HCT116 (cell line): ENCODE results near the gene CFAP161.

ENCODE experiments used
- EZH2phosphoT487 ChIP-seq: fragments of 200-600 bp; IDR thresholded peaks from 2 replicates; pipeline ENCODE4 v1.6.1; 2018; ENCODE audit warnings: antibody characterized with exemption, borderline replicate concordance
- JUND ChIP-seq: IDR thresholded peaks from 2 replicates; pipeline ENCODE4 v1.6.1; 2012
- POLR2AphosphoS5 ChIP-seq: IDR thresholded peaks from 2 replicates; pipeline ENCODE4 v1.6.1; 2011; ENCODE audit warnings: mild to moderate bottlenecking, low read depth, low read length, moderate library complexity
- SIN3A ChIP-seq: IDR thresholded peaks from 2 replicates; pipeline ENCODE4 v1.6.1; 2012; ENCODE audit warnings: low read depth
- TCF7L2 ChIP-seq: IDR thresholded peaks from 2 replicates; pipeline ENCODE4 v1.7.0; 2011; ENCODE audit warnings: borderline replicate concordance, inconsistent platforms; ENCODE audit not compliant: insufficient read depth, insufficient read length; ENCODE audit errors: extremely low read depth
- ZNF274 ChIP-seq: fragments of 200-500 bp; sonication (Bioruptor generic); IDR thresholded peaks from 2 replicates; pipeline ENCODE4 v1.6.1; 2014; ENCODE audit warnings: mild to moderate bottlenecking, low read depth, low read length, inconsistent platforms
- TF ChIP-seq, protein P1 (sequence below), 3 experiments: fragments of 200-600 bp in 1 of 3; sonication (generic) in 1 of 3; IDR thresholded peaks in 2 of 3; conservative IDR thresholded peaks in 1 of 3; 2 replicates each; pipeline ENCODE4 v1.5.1; 2012 to 2017; ENCODE audit warnings: low read depth in 2 of 3, low read length in 2 of 3, antibody characterized with exemption in 1 of 3, borderline replicate concordance in 1 of 3, control low read depth in 1 of 3, mild to moderate bottlenecking in 1 of 3, mixed read lengths in 1 of 3, mixed run types in 1 of 3, moderate library complexity in 1 of 3; ENCODE audit not compliant: insufficient read depth in 1 of 3

DNA sequence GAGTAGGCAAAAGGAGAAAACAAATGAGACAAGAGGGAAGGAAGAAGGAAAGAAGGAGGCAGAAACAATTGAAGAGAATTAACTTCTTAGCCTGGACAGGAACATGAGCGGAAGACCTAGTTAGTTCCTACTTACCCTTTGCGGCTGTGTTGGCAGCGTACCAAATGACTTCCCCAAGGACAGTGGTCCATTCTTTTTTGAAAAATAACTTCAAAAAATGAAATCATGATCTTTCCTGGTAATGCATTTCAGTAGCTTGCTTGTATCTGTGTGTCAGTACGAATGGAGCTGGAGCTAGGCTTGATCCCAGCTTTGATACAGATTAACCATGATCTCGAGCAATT is 41.5 kb upstream of the CFAP161 start:
- TF ChIP-seq, protein P1, sequence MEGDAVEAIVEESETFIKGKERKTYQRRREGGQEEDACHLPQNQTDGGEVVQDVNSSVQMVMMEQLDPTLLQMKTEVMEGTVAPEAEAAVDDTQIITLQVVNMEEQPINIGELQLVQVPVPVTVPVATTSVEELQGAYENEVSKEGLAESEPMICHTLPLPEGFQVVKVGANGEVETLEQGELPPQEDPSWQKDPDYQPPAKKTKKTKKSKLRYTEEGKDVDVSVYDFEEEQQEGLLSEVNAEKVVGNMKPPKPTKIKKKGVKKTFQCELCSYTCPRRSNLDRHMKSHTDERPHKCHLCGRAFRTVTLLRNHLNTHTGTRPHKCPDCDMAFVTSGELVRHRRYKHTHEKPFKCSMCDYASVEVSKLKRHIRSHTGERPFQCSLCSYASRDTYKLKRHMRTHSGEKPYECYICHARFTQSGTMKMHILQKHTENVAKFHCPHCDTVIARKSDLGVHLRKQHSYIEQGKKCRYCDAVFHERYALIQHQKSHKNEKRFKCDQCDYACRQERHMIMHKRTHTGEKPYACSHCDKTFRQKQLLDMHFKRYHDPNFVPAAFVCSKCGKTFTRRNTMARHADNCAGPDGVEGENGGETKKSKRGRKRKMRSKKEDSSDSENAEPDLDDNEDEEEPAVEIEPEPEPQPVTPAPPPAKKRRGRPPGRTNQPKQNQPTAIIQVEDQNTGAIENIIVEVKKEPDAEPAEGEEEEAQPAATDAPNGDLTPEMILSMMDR (IDR thresholded peaks at IDR 0.05 in 2 of 3, conservative IDR thresholded peaks at IDR 0.05 in 1 of 3; ENCODE audit: borderline replicate concordance in 1 of 3, insufficient read depth in 1 of 3, low read depth in 2 of 3, low read length in 2 of 3): no peak
- TF ChIP-seq TCF7L2 (no peak), POLR2AphosphoS5 (no peak), ZNF274 (no peak), SIN3A (no peak), JUND (no peak), EZH2phosphoT487 (no peak)
